D721Med (cell line): Measurements from ENCODE around the gene RHOXF2B.
"Not testable (repeated sequence)": the region's sequence is repeated elsewhere in the genome, so short reads cannot be mapped to it uniquely, and the experiment has no call there.

Experiments used
- DNase-seq: peaks from one replicate; pipeline ENCODE4 v3.0.0; 2011; ENCODE audit warnings: low spot score; ENCODE audit not compliant: insufficient read length
- FAIRE-seq: peaks from 2 replicates; lab custom pipeline; 2011; peaks lifted over from hg19 to GRCh38; lab: Jason Lieb, UNC
- CTCF ChIP-seq: IDR thresholded peaks from 2 replicates; pipeline ENCODE4 v1.5.1; 2012; ENCODE audit warnings: mild to moderate bottlenecking, control low read depth; ENCODE audit not compliant: insufficient read depth; ENCODE audit errors: missing control alignments

Gene RHOXF2B

GRCh38 chrX:120077590-120077989, at the start of gene RHOXF2B:
TSS of gene RHOXF2B (minus strand) at chrX:120077690. CDS start at chrX:120077552, 138 bp downstream.
- DNase-seq, FAIRE-seq: not testable (repeated sequence)

- DNase-seq (no peak), FAIRE-seq (no peak)
- no peak for TF ChIP-seq CTCF
Observed at GRCh38 chrX:120125444-120125843, 48.0 kb upstream of the RHOXF2B start.

- FAIRE-seq, result no peak
- no peak for DNase-seq
- no peak for TF ChIP-seq CTCF
Observed at GRCh38 chrX:120120223-120120622, 42.7 kb upstream of the RHOXF2B start.

- FAIRE-seq (no peak), DNase-seq (no peak)
- no peak for TF ChIP-seq CTCF
Observed at GRCh38 chrX:120115438-120115963, 38.0 kb upstream of the RHOXF2B start, which contains the start of gene RHOXF1. TSS of gene RHOXF1 (minus strand) at chrX:120115913. CDS start at chrX:120115862, 51 bp downstream.

- FAIRE-seq (no peak), DNase-seq (no peak)
- TF ChIP-seq CTCF, result no peak
Observed at GRCh38 chrX:120111611-120112010, 34.1 kb upstream of the RHOXF2B start.

GRCh38 chrX:120109378-120109777, 31.9 kb upstream of the RHOXF2B start:
- no peak for FAIRE-seq
- TF ChIP-seq CTCF, result no peak
- no peak for DNase-seq

- not testable (repeated sequence) for DNase-seq
Observed at GRCh38 chrX:120104707-120105106, 27.2 kb upstream of the RHOXF2B start.

GRCh38 chrX:120101057-120101456, 23.6 kb upstream of the RHOXF2B start:
- FAIRE-seq, DNase-seq: not testable (repeated sequence)

More at GRCh38 chrX:120104707-120105106, 27.2 kb upstream of the RHOXF2B start:
- not testable (repeated sequence) for FAIRE-seq

- no peak for DNase-seq
- FAIRE-seq, result no peak
- no peak for TF ChIP-seq CTCF
Observed at GRCh38 chrX:120090208-120090607, 12.7 kb upstream of the RHOXF2B start.
